Left ventricle myocardium inferior (tissue), 1 donor: Measurements from ENCODE around the gene TYK2. TPM values are rescaled to one million over a fixed set of nuclear protein-coding genes. Genes with fewer than 3 reads are reported as not detected.
A peak's percentile ranks its signal among the peaks of the same experiment; 100 is the strongest.
"Not testable (repeated sequence)": the region's sequence is repeated elsewhere in the genome, so short reads cannot be mapped to it uniquely, and the experiment has no call there.

Source experiments
- DNase-seq: peaks from one replicate; pipeline ENCODE4 v3.0.0-alpha.2; 2020
- H3K27ac ChIP-seq: fragments of 200-600 bp; replicated peaks from 2 replicates; pipeline ENCODE4 v1.8.0; 2021
- H3K27me3 ChIP-seq: fragments of 200-600 bp; 2 replicates; pipeline ENCODE4 v1.8.0; 2021; ENCODE audit warnings: low read depth
- H3K36me3 ChIP-seq: fragments of 200-600 bp; 2 replicates; pipeline ENCODE4 v1.8.0; 2021
- H3K4me1 ChIP-seq: fragments of 200-600 bp; 2 replicates; pipeline ENCODE4 v1.8.0; 2021
- H3K4me3 ChIP-seq: fragments of 200-600 bp; 2 replicates; pipeline ENCODE4 v1.8.0; 2021; ENCODE audit warnings: mild to moderate bottlenecking, moderate library complexity
- H3K9me3 ChIP-seq: fragments of 200-600 bp; replicated peaks from 2 replicates; pipeline ENCODE4 v1.8.0; 2021
- intact Hi-C: fragments of 100-400 bp; cut with micrococcal nuclease; formaldehyde crosslinking; loops from one replicate; pipeline ENCODE4 v1.11.0; 2022
- total RNA-seq: library from RNA; stranded (reverse); fragmentation: NEBNext Ultra II Directional; extraction: Animal tissue kit (Norgen Biotek cat#: 25700); gene quantifications from one replicate; pipeline ENCODE4 v1.2.1, GENCODE V29; 2021
- TF ChIP-seq, protein P1 (sequence below): fragments of 200-600 bp; IDR thresholded peaks from 2 replicates; pipeline ENCODE4 v1.8.0; 2021; ENCODE audit warnings: antibody characterized with exemption, mild to moderate bottlenecking, borderline replicate concordance
- donor health status: DM: no; HTN: yes; CAD: no; lungs with severe emphysema.

The TYK2 gene
- total RNA-seq, 1 donor from 2014 or later, result 55.1 TPM

DNA sequence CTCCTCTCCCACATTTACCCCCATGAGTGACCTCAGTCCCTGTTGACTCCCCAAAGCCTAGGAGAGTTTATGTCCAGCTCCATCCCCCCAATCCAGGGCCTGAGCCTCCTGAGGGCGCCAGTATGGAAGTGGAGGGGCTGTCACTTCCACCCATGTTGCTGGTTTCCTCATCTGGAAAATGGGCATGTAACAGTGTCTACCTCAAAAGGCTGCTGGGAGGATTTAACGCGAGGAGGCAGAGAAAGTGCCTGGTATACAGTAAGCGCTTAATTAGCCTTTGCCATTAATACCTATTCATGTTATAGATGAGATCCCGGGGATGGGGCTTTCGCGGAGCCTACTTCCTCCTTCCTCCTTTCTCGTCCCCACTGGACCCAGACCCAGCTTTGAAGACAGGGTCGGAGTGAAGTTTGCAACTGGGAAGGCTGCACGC is 476 bp downstream of the TYK2 start:
- H3K4me1 ChIP-seq, result peaks cover 44% of the 10 kb centered on the region
- intact Hi-C loops, result no loop called here
- peaks cover 22% of the 10 kb centered on the region for H3K36me3 ChIP-seq
- peak overlapping the region; percentile 86 for H3K27ac ChIP-seq
- TF ChIP-seq, protein P1, sequence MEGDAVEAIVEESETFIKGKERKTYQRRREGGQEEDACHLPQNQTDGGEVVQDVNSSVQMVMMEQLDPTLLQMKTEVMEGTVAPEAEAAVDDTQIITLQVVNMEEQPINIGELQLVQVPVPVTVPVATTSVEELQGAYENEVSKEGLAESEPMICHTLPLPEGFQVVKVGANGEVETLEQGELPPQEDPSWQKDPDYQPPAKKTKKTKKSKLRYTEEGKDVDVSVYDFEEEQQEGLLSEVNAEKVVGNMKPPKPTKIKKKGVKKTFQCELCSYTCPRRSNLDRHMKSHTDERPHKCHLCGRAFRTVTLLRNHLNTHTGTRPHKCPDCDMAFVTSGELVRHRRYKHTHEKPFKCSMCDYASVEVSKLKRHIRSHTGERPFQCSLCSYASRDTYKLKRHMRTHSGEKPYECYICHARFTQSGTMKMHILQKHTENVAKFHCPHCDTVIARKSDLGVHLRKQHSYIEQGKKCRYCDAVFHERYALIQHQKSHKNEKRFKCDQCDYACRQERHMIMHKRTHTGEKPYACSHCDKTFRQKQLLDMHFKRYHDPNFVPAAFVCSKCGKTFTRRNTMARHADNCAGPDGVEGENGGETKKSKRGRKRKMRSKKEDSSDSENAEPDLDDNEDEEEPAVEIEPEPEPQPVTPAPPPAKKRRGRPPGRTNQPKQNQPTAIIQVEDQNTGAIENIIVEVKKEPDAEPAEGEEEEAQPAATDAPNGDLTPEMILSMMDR, result no peak
- H3K4me3 ChIP-seq, result peak overlapping the region; percentile 89
- H3K27me3 ChIP-seq, result no peaks in the 10 kb centered on the region
- no peaks in the 10 kb centered on the region for H3K9me3 ChIP-seq
- no peak for DNase-seq

DNA sequence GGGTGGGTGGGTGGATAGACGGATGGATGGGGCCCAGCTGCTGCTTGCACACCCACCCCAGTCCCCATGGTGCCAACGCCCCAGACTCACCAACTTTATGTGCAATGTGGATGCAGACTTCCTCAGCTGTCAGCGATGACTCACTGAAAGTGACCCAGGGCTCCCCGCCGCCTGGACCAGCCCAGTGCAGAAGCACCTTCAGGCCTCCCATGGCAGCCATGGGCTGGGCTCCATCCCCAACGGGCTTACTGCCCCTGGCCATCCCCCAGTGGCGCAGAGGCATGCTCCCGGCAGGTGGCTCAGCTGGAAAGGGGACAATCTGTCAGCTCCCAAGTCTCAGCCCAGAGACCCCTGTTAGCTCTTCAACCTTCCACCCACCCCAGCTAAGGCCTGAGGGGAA is 2.2 kb downstream of the TYK2 start:
- Histone ChIP-seq H3K4me1 (peaks cover 43% of the 10 kb centered on the region), H3K9me3 (no peaks in the 10 kb centered on the region), H3K27me3 (no peaks in the 10 kb centered on the region), H3K27ac (no peak overlapping the region), H3K4me3 (no peak overlapping the region), H3K36me3 (peaks cover 29% of the 10 kb centered on the region)
- intact Hi-C loops, result no loop called here
- TF ChIP-seq, protein P1, result no peak
- no peak for DNase-seq

DNA sequence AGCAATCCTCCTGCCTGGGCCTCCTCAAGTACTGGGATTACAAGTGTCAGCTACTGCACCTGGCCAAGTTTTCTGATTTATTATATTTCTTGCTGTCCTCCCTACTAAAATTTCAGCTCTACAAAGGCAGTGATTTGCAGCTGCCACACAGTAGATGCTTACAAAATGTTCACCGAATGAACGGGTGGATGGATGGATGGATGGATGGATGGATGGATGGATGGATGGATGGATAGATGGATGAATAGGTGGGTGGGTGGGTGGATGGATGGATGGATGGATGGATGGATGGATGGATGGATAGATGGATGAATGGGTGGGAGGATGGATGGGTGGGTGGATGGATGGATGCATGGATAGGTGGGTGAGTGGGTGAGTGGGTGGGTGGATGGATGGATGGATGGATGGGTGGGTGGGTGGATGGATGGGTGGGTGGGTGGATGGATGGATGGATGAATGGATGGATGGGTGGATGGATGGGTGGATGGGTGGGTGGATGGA is 3.2 kb downstream of the TYK2 start:
- H3K27ac ChIP-seq, intact Hi-C loops, DNase-seq, H3K27me3 ChIP-seq, H3K4me3 ChIP-seq, H3K9me3 ChIP-seq: not testable (repeated sequence)
- H3K4me1 ChIP-seq, result peaks cover 35% of the 10 kb centered on the region
- H3K36me3 ChIP-seq, result peaks cover 35% of the 10 kb centered on the region

DNA sequence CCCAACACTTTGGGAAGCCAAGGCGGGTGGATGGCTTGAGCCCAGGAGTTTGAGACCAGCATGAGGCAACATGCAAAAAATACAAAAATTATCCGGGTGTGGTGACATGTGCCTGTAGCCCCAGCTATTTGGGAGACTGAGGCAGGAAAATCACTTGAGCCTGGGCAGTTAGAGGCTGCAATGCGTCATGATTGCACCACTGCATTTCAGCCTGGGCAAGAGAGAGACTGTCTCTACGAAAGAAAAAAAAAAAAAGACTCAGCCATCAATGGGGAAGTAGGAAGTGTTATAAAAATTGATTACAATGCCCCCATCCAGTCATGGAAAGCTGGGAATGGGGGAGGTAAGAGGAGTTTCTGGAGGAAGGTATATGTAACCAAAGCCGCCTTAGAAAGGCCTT is 5.4 kb downstream of the TYK2 start:
- DNase-seq, result no peak
- H3K4me3 ChIP-seq, result no peak overlapping the region
- intact Hi-C loops, result no loop called here
- H3K9me3 ChIP-seq, result no peaks in the 10 kb centered on the region
- H3K36me3 ChIP-seq, result peaks cover 56% of the 10 kb centered on the region
- H3K4me1 ChIP-seq, result peaks cover 18% of the 10 kb centered on the region
- H3K27ac ChIP-seq, result no peak overlapping the region
- H3K27me3 ChIP-seq, result no peaks in the 10 kb centered on the region
- TF ChIP-seq, protein P1, result no peak

DNA sequence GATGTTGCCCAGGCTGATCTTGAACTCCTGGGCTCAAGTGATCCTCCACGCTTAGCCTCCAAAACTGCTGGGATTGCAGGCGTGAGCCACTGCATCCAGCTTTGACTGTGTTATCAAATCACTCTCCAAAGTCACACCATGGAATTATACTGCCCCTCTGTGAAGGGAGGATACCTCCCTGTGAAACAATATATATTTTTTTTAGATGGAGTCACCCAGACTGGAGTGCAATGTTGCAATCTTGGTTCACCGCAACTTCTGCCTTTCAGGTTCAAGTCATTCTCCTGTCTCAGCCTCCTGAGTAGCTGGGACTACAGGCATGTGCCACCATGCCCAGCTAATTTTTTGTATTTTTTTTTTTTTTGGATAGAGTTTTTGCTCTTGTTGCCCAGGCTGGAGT is 7.7 kb downstream of the TYK2 start:
- no peak overlapping the region for H3K4me3 ChIP-seq
- TF ChIP-seq, protein P1, result no peak
- peaks cover 73% of the 10 kb centered on the region for H3K36me3 ChIP-seq
- H3K27me3 ChIP-seq, result no peaks in the 10 kb centered on the region
- no peak for DNase-seq
- H3K4me1 ChIP-seq, result no peaks in the 10 kb centered on the region
- H3K9me3 ChIP-seq, result no peaks in the 10 kb centered on the region
- no peak overlapping the region for H3K27ac ChIP-seq
- intact Hi-C loops, result no loop called here

DNA sequence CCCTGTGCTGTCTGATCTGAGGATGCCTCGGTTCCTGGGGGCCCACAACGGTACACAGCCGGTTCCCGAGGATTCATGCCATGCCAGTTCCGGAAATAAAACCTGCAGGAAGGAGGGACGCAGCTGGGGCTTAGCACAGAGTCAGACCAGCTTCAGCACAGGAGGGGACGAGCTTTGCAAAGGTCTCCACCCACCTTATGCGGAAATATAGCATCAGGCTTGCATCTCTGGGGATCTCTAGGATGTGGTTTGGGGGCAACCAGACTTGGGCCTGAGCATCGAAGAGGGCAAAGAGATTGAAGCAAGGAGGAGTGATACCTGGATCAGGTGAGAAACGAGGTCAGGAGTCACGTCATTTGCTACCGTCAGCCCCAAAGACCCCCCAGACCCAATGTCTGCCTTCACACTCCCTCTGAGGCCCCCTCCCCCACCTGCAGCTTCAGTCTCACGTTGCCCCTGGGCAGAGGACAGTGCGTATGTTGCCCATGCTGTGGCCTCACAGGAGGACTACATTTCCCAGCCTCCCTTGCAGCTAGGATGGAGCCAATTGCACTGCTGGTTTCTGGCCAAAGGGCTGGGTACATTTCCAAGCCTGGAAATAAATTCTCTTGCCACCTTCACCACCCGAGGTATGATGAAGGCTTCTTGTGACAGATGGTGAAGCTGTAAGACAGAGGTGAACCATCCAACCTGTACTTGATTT is 12.1 kb downstream of the TYK2 start:
- Histone ChIP-seq H3K36me3 (peaks cover 96% of the 10 kb centered on the region), H3K9me3 (no peaks in the 10 kb centered on the region)

DNA sequence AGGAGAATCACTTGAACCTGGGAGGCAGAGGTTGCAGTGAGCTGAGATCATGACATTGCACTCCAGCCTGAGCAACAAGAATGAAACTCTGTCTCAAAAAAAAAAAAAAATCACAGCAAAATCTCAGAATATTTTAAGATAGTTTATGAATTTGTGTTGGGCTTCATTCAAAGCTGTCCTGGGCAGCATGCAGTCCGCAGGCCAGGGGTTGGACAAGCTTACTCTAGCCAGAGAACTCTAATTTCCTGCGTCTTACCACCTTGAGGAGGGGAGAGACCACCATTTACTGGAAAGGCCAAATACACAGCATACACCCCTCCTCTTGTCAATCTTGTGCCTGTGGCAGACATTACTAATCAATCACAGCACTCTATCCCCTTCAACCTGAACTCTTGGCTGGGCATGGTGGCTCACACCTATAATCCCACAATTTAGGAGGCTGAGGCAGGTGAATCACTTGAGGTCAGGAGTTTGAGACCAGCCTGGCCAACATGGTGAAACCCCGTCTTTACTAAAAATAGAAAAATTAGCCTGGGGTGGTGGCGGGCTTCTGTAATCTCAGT is 13.3 kb downstream of the TYK2 start:
- H3K4me1 ChIP-seq, H3K4me3 ChIP-seq, H3K9me3 ChIP-seq, intact Hi-C loops, H3K27ac ChIP-seq, DNase-seq, H3K27me3 ChIP-seq: not testable (repeated sequence)
- peaks cover 98% of the 10 kb centered on the region for H3K36me3 ChIP-seq

More for the DNA sequence above, 12.1 kb downstream of the TYK2 start:
- intact Hi-C loops, result no loop called here
- Histone ChIP-seq H3K27ac (no peak overlapping the region), H3K4me1 (no peaks in the 10 kb centered on the region), H3K27me3 (no peaks in the 10 kb centered on the region), H3K4me3 (no peak overlapping the region)
- TF ChIP-seq, protein P1, result no peak
- DNase-seq, result no peak
